GM23338 (cell line): ENCODE data around the gene SPACA7. TPM values are rescaled to one million over a fixed set of nuclear protein-coding genes. Genes with fewer than 3 reads are reported as not detected.

Experiments
- ATAC-seq: fragments of 200-7000 bp; cut with Tn5 transposase; 3 replicates; pipeline ENCODE4 v1.9.1; 2020
- DNase-seq: peaks from one replicate; pipeline ENCODE4 v3.0.0-alpha.2; 2015; ENCODE audit warnings: low spot score
- H2AFZ ChIP-seq: fragments of 200-600 bp; sonication (generic); 2 replicates; pipeline ENCODE4 v1.8.0; 2016; ENCODE audit warnings: antibody characterized with exemption, mild to moderate bottlenecking, moderate library complexity
- H3F3A ChIP-seq: fragments of 200-600 bp; sonication (generic); replicated peaks from 2 replicates; pipeline ENCODE4 v1.8.0; 2017; ENCODE audit warnings: antibody characterized with exemption, mixed run types, low read depth
- H3K27ac ChIP-seq: fragments of 200-600 bp; sonication (generic); 2 replicates; pipeline ENCODE4 v1.6.1; 2016; ENCODE audit warnings: low read depth
- H3K27me3 ChIP-seq: fragments of 200-600 bp; sonication (generic); 2 replicates; pipeline ENCODE4 v1.8.0; 2016; ENCODE audit warnings: mild to moderate bottlenecking, mixed run types, moderate library complexity; ENCODE audit not compliant: insufficient read depth
- H3K36me3 ChIP-seq: fragments of 200-600 bp; sonication (generic); 2 replicates; pipeline ENCODE4 v1.8.0; 2016; ENCODE audit warnings: mild to moderate bottlenecking; ENCODE audit not compliant: insufficient read depth
- H3K4me1 ChIP-seq: fragments of 200-600 bp; sonication (generic); 2 replicates; pipeline ENCODE4 v1.8.0; 2016; ENCODE audit warnings: mild to moderate bottlenecking, moderate library complexity; ENCODE audit not compliant: insufficient read depth
- H3K4me2 ChIP-seq: fragments of 200-600 bp; sonication (generic); 2 replicates; pipeline ENCODE4 v1.7.1; 2017; ENCODE audit warnings: mixed run types
- H3K4me3 ChIP-seq: fragments of 200-600 bp; sonication (generic); 2 replicates; pipeline ENCODE4 v1.6.1; 2016; ENCODE audit warnings: mixed run types
- H3K79me2 ChIP-seq: fragments of 200-600 bp; sonication (generic); replicated peaks from 2 replicates; pipeline ENCODE4 v1.8.0; 2017; ENCODE audit warnings: mild to moderate bottlenecking; ENCODE audit not compliant: insufficient read depth
- H3K9me2 ChIP-seq: fragments of 200-600 bp; sonication (generic); 2 replicates; pipeline ENCODE4 v1.8.0; 2017; ENCODE audit not compliant: insufficient read depth
- H4K20me1 ChIP-seq: fragments of 200-600 bp; sonication (generic); replicated peaks from 2 replicates; pipeline ENCODE4 v1.8.0; 2017; ENCODE audit warnings: mild to moderate bottlenecking; ENCODE audit not compliant: insufficient read depth
- H3K27ac Mint-ChIP-seq: 2 replicates; pipeline ENCODE4 v1.8.0; 2020; ENCODE audit warnings: inconsistent platforms, mild to moderate bottlenecking, moderate library complexity, mixed read lengths
- H3K27me3 Mint-ChIP-seq: 3 replicates; pipeline ENCODE4 v1.8.0; 2022; ENCODE audit warnings: low read depth, mild to moderate bottlenecking, moderate library complexity, mixed read lengths, inconsistent platforms; ENCODE audit not compliant: insufficient read depth, poor library complexity
- H3K36me3 Mint-ChIP-seq: 3 replicates; pipeline ENCODE4 v1.8.0; 2021; ENCODE audit warnings: low read depth, mild to moderate bottlenecking, inconsistent platforms, moderate library complexity, mixed read lengths
- H3K4me1 Mint-ChIP-seq: 3 replicates; pipeline ENCODE4 v1.8.0; 2020; ENCODE audit warnings: mild to moderate bottlenecking, inconsistent platforms, mixed read lengths
- H3K4me3 Mint-ChIP-seq: 3 replicates; pipeline ENCODE4 v1.8.0; 2021; ENCODE audit warnings: moderate library complexity, mild to moderate bottlenecking, inconsistent platforms, mixed read lengths
- H3K9me3 Mint-ChIP-seq: 3 replicates; pipeline ENCODE4 v1.8.0; 2020; ENCODE audit warnings: moderate library complexity, mild to moderate bottlenecking, inconsistent platforms, mixed read lengths
- JUNB ChIP-seq: IDR thresholded peaks from one replicate; pipeline ENCODE4 v1.6.1; 2016; ENCODE audit warnings: antibody characterized with exemption; ENCODE audit not compliant: unreplicated experiment
- POLR2AphosphoS5 ChIP-seq: IDR thresholded peaks from 2 replicates; pipeline ENCODE4 v1.6.1; 2016; ENCODE audit warnings: antibody characterized with exemption, low read depth
- polyA plus RNA-seq: library from polyadenylated mRNA; unstranded; fragments of >200 nt; fragmentation: Nextera tagmentation; extraction: Ambion mirVana; gene quantifications from 2 replicates; pipeline ENCODE4 v1.2.1, GENCODE V29; 2016
- total RNA-seq: library from RNA; depleted of rRNA; stranded (reverse); fragments of >200 nt; shearing (Covaris generic); gene quantifications from 2 replicates; pipeline ENCODE4 v1.2.3, GENCODE V29; 2014
- TF ChIP-seq, protein P1 (sequence below): fragments of 250-450 bp; sonication (Bioruptor Pico); IDR thresholded peaks from 2 replicates; pipeline ENCODE4 v1.5.0; 2020; ENCODE audit warnings: mild to moderate bottlenecking, moderate library complexity
- TF ChIP-seq, protein P2 (sequence below): IDR thresholded peaks from one replicate; pipeline ENCODE4 v1.6.1; 2018; ENCODE audit warnings: antibody characterized with exemption; ENCODE audit not compliant: unreplicated experiment
- TF ChIP-seq, protein P3 (sequence below), 2 experiments: fragments of 200-600 bp in 1 of 2; sonication (generic) in 1 of 2; conservative IDR thresholded peaks; 2 replicates each; pipeline versions ENCODE4 v1.5.1 to v1.6.1; 2016 to 2017; ENCODE audit warnings: antibody characterized with exemption in 2 of 2, low read depth in 2 of 2, mild to moderate bottlenecking in 2 of 2, moderate library complexity in 1 of 2

Gene SPACA7
- total and polyA plus RNA-seq, 2 experiments from 2014 or later = not detected

DNA sequence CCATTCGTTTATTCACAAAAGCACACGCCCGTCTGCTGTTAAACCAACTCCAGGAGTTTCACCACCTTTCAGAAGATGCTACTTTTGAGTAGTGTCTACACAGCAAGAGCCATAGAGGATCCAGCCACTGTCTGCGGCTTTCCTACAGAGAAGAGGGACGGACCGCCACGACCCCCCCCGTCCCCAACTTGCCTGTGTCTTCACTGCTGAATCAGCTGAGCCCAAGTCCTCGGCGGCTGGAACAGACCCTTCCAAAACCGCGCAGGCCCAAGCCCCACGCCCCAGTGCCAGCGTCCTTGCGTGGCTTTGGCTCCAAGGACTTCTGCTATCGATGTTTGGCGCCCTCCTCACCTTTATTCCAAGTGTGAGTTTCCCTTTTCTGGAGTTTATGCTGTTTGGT is 65.1 kb downstream of the SPACA7 start (continued):
- TF ChIP-seq, protein P1, sequence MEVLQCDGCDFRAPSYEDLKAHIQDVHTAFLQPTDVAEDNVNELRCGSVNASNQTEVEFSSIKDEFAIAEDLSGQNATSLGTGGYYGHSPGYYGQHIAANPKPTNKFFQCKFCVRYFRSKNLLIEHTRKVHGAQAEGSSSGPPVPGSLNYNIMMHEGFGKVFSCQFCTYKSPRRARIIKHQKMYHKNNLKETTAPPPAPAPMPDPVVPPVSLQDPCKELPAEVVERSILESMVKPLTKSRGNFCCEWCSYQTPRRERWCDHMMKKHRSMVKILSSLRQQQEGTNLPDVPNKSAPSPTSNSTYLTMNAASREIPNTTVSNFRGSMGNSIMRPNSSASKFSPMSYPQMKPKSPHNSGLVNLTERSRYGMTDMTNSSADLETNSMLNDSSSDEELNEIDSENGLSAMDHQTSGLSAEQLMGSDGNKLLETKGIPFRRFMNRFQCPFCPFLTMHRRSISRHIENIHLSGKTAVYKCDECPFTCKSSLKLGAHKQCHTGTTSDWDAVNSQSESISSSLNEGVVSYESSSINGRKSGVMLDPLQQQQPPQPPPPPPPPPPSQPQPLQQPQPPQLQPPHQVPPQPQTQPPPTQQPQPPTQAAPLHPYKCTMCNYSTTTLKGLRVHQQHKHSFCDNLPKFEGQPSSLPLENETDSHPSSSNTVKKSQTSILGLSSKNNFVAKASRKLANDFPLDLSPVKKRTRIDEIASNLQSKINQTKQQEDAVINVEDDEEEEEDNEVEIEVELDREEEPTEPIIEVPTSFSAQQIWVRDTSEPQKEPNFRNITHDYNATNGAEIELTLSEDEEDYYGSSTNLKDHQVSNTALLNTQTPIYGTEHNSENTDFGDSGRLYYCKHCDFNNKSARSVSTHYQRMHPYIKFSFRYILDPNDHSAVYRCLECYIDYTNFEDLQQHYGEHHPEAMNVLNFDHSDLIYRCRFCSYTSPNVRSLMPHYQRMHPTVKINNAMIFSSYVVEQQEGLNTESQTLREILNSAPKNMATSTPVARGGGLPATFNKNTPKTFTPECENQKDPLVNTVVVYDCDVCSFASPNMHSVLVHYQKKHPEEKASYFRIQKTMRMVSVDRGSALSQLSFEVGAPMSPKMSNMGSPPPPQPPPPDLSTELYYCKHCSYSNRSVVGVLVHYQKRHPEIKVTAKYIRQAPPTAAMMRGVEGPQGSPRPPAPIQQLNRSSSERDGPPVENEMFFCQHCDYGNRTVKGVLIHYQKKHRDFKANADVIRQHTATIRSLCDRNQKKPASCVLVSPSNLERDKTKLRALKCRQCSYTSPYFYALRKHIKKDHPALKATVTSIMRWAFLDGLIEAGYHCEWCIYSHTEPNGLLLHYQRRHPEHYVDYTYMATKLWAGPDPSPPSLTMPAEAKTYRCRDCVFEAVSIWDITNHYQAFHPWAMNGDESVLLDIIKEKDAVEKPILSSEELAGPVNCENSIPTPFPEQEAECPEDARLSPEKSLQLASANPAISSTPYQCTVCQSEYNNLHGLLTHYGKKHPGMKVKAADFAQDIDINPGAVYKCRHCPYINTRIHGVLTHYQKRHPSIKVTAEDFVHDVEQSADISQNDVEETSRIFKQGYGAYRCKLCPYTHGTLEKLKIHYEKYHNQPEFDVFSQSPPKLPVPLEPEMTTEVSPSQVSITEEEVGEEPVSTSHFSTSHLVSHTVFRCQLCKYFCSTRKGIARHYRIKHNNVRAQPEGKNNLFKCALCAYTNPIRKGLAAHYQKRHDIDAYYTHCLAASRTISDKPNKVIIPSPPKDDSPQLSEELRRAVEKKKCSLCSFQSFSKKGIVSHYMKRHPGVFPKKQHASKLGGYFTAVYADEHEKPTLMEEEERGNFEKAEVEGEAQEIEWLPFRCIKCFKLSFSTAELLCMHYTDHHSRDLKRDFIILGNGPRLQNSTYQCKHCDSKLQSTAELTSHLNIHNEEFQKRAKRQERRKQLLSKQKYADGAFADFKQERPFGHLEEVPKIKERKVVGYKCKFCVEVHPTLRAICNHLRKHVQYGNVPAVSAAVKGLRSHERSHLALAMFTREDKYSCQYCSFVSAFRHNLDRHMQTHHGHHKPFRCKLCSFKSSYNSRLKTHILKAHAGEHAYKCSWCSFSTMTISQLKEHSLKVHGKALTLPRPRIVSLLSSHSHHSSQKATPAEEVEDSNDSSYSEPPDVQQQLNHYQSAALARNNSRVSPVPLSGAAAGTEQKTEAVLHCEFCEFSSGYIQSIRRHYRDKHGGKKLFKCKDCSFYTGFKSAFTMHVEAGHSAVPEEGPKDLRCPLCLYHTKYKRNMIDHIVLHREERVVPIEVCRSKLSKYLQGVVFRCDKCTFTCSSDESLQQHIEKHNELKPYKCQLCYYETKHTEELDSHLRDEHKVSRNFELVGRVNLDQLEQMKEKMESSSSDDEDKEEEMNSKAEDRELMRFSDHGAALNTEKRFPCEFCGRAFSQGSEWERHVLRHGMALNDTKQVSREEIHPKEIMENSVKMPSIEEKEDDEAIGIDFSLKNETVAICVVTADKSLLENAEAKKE = no peak
- TF ChIP-seq POLR2AphosphoS5 = no peak

DNA sequence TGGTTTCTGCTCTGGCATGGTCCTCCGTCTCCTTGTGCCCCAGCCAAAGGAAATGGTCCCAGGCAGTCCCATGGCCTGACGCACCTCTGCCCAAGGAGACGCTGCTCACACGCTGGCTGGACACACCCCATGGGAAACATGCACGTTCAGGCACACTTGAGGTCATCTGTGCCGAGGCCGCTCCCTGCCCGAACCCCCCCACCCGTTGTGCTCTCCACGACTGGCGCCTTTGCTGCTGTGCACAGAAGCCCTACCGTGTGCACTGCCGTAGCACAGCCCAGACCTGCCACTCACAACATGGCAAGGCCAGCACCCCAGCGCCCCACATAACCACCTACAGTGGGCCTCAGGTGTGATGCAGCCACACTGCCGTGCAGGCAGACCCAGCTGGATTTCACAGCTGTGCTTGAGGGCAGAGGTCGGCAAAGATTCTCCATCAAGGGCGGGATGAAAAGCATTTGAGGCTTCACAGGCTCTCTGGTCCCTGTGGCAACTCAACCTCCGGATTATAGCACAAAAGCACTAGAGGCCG is 65.7 kb downstream of the SPACA7 start:
- no peak overlapping the region for H3K4me3 ChIP-seq
- no peaks in the 10 kb centered on the region for H3K9me2 ChIP-seq
- ATAC-seq (no peak), DNase-seq (no peak)
- H3K4me1 ChIP-seq = no peaks in the 10 kb centered on the region
- Mint-ChIP-seq H3K27me3 (peaks cover 15% of the 10 kb centered on the region), H3K27ac (no peak overlapping the region), H3K36me3 (peaks cover 3% of the 10 kb centered on the region; the same call in 1 of the 3 replicates), H3K4me1 (peaks cover 8% of the 10 kb centered on the region; the same call in 2 of the 3 replicates), H3K9me3 (peaks cover 16% of the 10 kb centered on the region), H3K4me3 (no peak overlapping the region)
- no peaks in the 10 kb centered on the region for H3K27me3 ChIP-seq
- H3K27ac ChIP-seq = no peak overlapping the region
- no peaks in the 10 kb centered on the region for H4K20me1 ChIP-seq
- no peaks in the 10 kb centered on the region for H3K36me3 ChIP-seq
- H3K79me2 ChIP-seq = no peaks in the 10 kb centered on the region
- no peak overlapping the region for H2AFZ ChIP-seq
- no peaks in the 10 kb centered on the region for H3F3A ChIP-seq
- no peak overlapping the region for H3K4me2 ChIP-seq
- TF ChIP-seq, protein P2, sequence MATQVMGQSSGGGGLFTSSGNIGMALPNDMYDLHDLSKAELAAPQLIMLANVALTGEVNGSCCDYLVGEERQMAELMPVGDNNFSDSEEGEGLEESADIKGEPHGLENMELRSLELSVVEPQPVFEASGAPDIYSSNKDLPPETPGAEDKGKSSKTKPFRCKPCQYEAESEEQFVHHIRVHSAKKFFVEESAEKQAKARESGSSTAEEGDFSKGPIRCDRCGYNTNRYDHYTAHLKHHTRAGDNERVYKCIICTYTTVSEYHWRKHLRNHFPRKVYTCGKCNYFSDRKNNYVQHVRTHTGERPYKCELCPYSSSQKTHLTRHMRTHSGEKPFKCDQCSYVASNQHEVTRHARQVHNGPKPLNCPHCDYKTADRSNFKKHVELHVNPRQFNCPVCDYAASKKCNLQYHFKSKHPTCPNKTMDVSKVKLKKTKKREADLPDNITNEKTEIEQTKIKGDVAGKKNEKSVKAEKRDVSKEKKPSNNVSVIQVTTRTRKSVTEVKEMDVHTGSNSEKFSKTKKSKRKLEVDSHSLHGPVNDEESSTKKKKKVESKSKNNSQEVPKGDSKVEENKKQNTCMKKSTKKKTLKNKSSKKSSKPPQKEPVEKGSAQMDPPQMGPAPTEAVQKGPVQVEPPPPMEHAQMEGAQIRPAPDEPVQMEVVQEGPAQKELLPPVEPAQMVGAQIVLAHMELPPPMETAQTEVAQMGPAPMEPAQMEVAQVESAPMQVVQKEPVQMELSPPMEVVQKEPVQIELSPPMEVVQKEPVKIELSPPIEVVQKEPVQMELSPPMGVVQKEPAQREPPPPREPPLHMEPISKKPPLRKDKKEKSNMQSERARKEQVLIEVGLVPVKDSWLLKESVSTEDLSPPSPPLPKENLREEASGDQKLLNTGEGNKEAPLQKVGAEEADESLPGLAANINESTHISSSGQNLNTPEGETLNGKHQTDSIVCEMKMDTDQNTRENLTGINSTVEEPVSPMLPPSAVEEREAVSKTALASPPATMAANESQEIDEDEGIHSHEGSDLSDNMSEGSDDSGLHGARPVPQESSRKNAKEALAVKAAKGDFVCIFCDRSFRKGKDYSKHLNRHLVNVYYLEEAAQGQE = no peak
- TF ChIP-seq, protein P3, sequence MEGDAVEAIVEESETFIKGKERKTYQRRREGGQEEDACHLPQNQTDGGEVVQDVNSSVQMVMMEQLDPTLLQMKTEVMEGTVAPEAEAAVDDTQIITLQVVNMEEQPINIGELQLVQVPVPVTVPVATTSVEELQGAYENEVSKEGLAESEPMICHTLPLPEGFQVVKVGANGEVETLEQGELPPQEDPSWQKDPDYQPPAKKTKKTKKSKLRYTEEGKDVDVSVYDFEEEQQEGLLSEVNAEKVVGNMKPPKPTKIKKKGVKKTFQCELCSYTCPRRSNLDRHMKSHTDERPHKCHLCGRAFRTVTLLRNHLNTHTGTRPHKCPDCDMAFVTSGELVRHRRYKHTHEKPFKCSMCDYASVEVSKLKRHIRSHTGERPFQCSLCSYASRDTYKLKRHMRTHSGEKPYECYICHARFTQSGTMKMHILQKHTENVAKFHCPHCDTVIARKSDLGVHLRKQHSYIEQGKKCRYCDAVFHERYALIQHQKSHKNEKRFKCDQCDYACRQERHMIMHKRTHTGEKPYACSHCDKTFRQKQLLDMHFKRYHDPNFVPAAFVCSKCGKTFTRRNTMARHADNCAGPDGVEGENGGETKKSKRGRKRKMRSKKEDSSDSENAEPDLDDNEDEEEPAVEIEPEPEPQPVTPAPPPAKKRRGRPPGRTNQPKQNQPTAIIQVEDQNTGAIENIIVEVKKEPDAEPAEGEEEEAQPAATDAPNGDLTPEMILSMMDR (conservative IDR thresholded peaks at IDR 0.05; ENCODE audit: low read depth in 2 of 2) = no peak
- TF ChIP-seq POLR2AphosphoS5 (no peak), JUNB (no peak)
